ENCODE data around the gene DCAKD.

- TF ChIP-seq CTCF (IDR thresholded peaks at IDR 0.05) (no peak), POLR2A (IDR thresholded peaks at IDR 0.05) (no peak)
These were observed 28.6 kb downstream of the DCAKD start for GRCh38 chr17:45022655-45023339.

Data from uterus (tissue), 2 donors.